Naive thymus-derived CD4-positive, alpha-beta T cell (primary cell): ENCODE data around the gene RBMS1. TPM values are rescaled to one million over a fixed set of nuclear protein-coding genes. Genes with fewer than 3 reads are reported as not detected.
A peak's percentile ranks its signal among the peaks of the same experiment; 100 is the strongest.

ENCODE experiments used
- ATAC-seq: fragments of 150-1000 bp; cut with Tn5 transposase; 2 replicates; pipeline ENCODE4 v1.10.0; 2021; ENCODE audit warnings: mild to moderate bottlenecking, moderate library complexity
- CTCF ChIA-PET: fragments of 350-600 bp; sonication (Branson Sonifier 250); formaldehyde crosslinking; loops from one replicate; lab custom pipeline; 2021; ENCODE audit warnings: antibody characterized with exemption; lab: Charles Lee
- POLR2A ChIA-PET: fragments of 350-600 bp; sonication (Branson Sonifier 250); formaldehyde crosslinking; loops from one replicate; lab custom pipeline; 2021; ENCODE audit warnings: antibody characterized with exemption, inconsistent platforms; lab: Charles Lee
- DNase-seq, 9 donors: peaks; one replicate each; pipeline versions ENCODE4 v3.0.0 to v3.0.0-alpha.2; 2020 to 2022; ENCODE audit warnings: mixed read lengths in 1 of 9
- H3K27ac ChIP-seq: one replicate; pipeline ENCODE4 v1.7.0; 2013; ENCODE audit warnings: mild to moderate bottlenecking, low read depth, low read length, moderate library complexity
- H3K27me3 ChIP-seq, 2 donors: one replicate each; pipeline ENCODE4 v1.7.0; 2013; ENCODE audit warnings: low read length in 2 of 2, mild to moderate bottlenecking in 2 of 2, moderate library complexity in 2 of 2; ENCODE audit not compliant: control insufficient read depth in 2 of 2, insufficient read depth in 2 of 2
- H3K36me3 ChIP-seq, 3 experiments: 1 replicate in 2 of 3; 2 replicates in 1 of 3; pipeline ENCODE4 v1.7.0; 2013; ENCODE audit warnings: low read length in 3 of 3, mild to moderate bottlenecking in 3 of 3, moderate library complexity in 1 of 3; ENCODE audit not compliant: insufficient read depth in 3 of 3, control insufficient read depth in 2 of 3
- H3K4me1 ChIP-seq, 2 donors: one replicate each; pipeline ENCODE4 v1.7.0; 2013; ENCODE audit warnings: low read length in 2 of 2, mild to moderate bottlenecking in 2 of 2, moderate library complexity in 1 of 2; ENCODE audit not compliant: control insufficient read depth in 2 of 2, insufficient read depth in 2 of 2
- H3K4me3 ChIP-seq: 2 replicates; pipeline ENCODE4 v1.7.0; 2013; ENCODE audit warnings: mild to moderate bottlenecking, low read length
- H3K9me3 ChIP-seq, 3 experiments: 1 replicate in 2 of 3; 2 replicates in 1 of 3; pipeline ENCODE4 v1.7.0; 2013; ENCODE audit warnings: low read length in 3 of 3; ENCODE audit not compliant: control insufficient read depth in 2 of 3
- H3K27ac Mint-ChIP-seq, 9 donors: one replicate each; pipeline ENCODE4 v1.8.0; 2020 to 2022; ENCODE audit warnings: mixed read lengths in 9 of 9, mild to moderate bottlenecking in 8 of 9, moderate library complexity in 5 of 9, inconsistent platforms in 2 of 9
- H3K27me3 Mint-ChIP-seq, 5 donors: one replicate each; pipeline ENCODE4 v1.8.0; 2021 to 2022; ENCODE audit warnings: mixed read lengths in 5 of 5, mild to moderate bottlenecking in 1 of 5
- H3K36me3 Mint-ChIP-seq, 5 donors: one replicate each; pipeline ENCODE4 v1.8.0; 2020 to 2022; ENCODE audit warnings: mixed read lengths in 5 of 5, mild to moderate bottlenecking in 3 of 5, inconsistent platforms in 1 of 5
- H3K4me1 Mint-ChIP-seq, 7 donors: one replicate each; pipeline ENCODE4 v1.8.0; 2020 to 2022; ENCODE audit warnings: mixed read lengths in 7 of 7, mild to moderate bottlenecking in 3 of 7, inconsistent platforms in 1 of 7
- H3K4me3 Mint-ChIP-seq, 10 donors: one replicate each; pipeline ENCODE4 v1.8.0; 2020 to 2022; ENCODE audit warnings: mild to moderate bottlenecking in 10 of 10, mixed read lengths in 10 of 10, moderate library complexity in 6 of 10, inconsistent platforms in 2 of 10
- H3K9me3 Mint-ChIP-seq, 11 donors: one replicate each; pipeline ENCODE4 v1.8.0; 2020 to 2022; ENCODE audit warnings: mixed read lengths in 11 of 11, mild to moderate bottlenecking in 4 of 11, inconsistent platforms in 1 of 11, moderate library complexity in 1 of 11
- intact Hi-C, 2 donors: fragments of 100-400 bp; cut with micrococcal nuclease; formaldehyde crosslinking; loops; one replicate each; pipeline ENCODE4 v1.15.1; 2023
- polyA plus RNA-seq, 2 donors: library from polyadenylated mRNA; unstranded; fragments of 300-500 nt; fragmentation: Illumina TruSeq; gene quantifications; one replicate each; pipeline ENCODE4 v1.2.3, GENCODE V29; 2021
- total RNA-seq, 6 experiments: library from RNA in 5 of 6; stranded (reverse) in 5 of 6; gene quantifications; 1 replicate in 5 of 6; 2 replicates in 1 of 6; pipeline ENCODE4 v1.2.3 and lab custom pipeline; 2021 to 2026

RBMS1 gene
- total and polyA plus RNA-seq, 7 experiments from 2014 or later: 74.4 to 137 (median 119) TPM

- H3K4me1 Mint-ChIP-seq: peaks cover 9 to 42% (median 25%) of the 10 kb centered on the region in 7 donors
- ATAC-seq (no peak), DNase-seq (no peak)
- H3K36me3 ChIP-seq: no peaks in the 10 kb centered on the region
- no peak overlapping the region for H3K27ac ChIP-seq
- POLR2A ChIA-PET: no interaction called here
- peaks cover 0 to 1% (median 0%) of the 10 kb centered on the region in 11 donors for H3K9me3 Mint-ChIP-seq
- CTCF ChIA-PET: no interaction called here
- no peaks in the 10 kb centered on the region for H3K27me3 Mint-ChIP-seq
- peaks cover 0 to 2% (median 0%) of the 10 kb centered on the region in 5 donors for H3K36me3 Mint-ChIP-seq
- no peak overlapping the region for H3K4me3 ChIP-seq
- H3K27ac Mint-ChIP-seq: peak overlapping the region; percentile 9 to 81 (median 68)
- no peaks in the 10 kb centered on the region for H3K27me3 ChIP-seq
- intact Hi-C loops: loop anchor here (1.0 kb wide), 2 partner anchors 11 to 12 kb away; no protein-coding TSS in a partner anchor
- peak overlapping the region in 9 of 10 donors; percentile 15 to 83 (median 54) for H3K4me3 Mint-ChIP-seq
- H3K4me1 ChIP-seq: peaks cover 12% of the 10 kb centered on the region in 2 donors
- H3K9me3 ChIP-seq: no peaks in the 10 kb centered on the region
Observed at GRCh38 chr2:160506371-160507045, 12.9 kb upstream of the RBMS1 start.

DNA sequence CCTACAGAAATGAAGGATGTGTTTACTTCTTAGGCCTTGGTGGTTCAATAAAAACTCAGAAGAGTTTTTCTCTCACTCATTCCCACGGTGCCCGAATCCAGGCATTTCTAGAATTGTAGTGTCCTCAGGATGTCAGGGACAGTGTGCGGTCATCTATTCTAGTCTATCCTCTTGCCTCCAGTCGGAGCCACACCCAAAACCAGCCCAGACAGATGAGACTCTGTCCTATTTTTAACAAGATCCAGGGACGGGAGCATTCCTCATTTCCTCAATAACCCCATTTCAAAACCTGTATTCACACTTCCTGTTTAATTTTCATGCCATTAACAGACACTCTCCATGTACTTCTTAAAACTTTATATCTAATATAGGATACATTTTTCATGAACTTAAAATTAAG is 11.6 kb upstream of the RBMS1 start:
- CTCF ChIA-PET: no interaction called here
- peaks cover 9 to 42% (median 25%) of the 10 kb centered on the region in 7 donors for H3K4me1 Mint-ChIP-seq
- Histone ChIP-seq H3K27ac (no peak overlapping the region), H3K4me1 (peaks cover 12% of the 10 kb centered on the region in 2 donors), H3K27me3 (no peaks in the 10 kb centered on the region), H3K9me3 (no peaks in the 10 kb centered on the region), H3K4me3 (no peak overlapping the region), H3K36me3 (no peaks in the 10 kb centered on the region)
- H3K9me3 Mint-ChIP-seq: peaks cover 0 to 1% (median 0%) of the 10 kb centered on the region in 11 donors
- no peaks in the 10 kb centered on the region for H3K27me3 Mint-ChIP-seq
- no peak for DNase-seq
- no peak for ATAC-seq
- H3K27ac Mint-ChIP-seq: peak overlapping the region in 1 of 9 donors; percentile 26
- peaks cover 0 to 2% (median 0%) of the 10 kb centered on the region in 5 donors for H3K36me3 Mint-ChIP-seq
- POLR2A ChIA-PET: interaction anchor here (0.6 to 2.2 kb wide), 2 partner anchors 12 to 50 kb away, joined by 3 to 7 read pairs; partner anchors contain the start of gene RBMS1
- intact Hi-C loops: no loop called here
- H3K4me3 Mint-ChIP-seq: no peak overlapping the region

DNA sequence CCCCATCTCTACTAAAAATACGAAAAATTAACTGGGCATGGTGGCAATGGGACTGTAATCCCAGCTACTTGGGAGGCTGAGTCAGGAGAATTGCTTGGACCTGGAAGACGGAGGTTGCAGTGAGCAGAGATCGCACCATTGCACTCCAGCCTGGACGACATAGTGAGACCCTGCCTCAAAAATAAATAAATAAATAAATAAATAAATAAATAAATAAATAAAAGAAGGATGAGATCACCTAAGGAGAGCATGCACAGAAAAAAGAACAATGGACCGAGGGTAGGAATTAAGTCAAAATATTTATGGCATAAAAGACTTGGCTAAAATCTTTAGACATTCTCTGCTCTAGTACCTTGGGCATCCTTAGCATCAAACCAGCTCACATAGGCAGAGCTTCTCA is 8.9 kb upstream of the RBMS1 start:
- no peak overlapping the region for H3K4me3 ChIP-seq
- ChIA-PET CTCF (interaction anchor here (1.3 kb wide), 1 partner anchor 73 kb away, joined by 3 read pairs; no protein-coding TSS in a partner anchor), POLR2A (interaction anchor here (0.6 kb wide), 1 partner anchor 28 kb away, joined by 6 read pairs; no protein-coding TSS in a partner anchor)
- DNase-seq (no peak), ATAC-seq (no peak)
- peaks cover 11 to 12% of the 10 kb centered on the region in 2 donors for H3K4me1 ChIP-seq
- no peak overlapping the region for H3K27ac ChIP-seq
- intact Hi-C loops: no loop called here
- Mint-ChIP-seq H3K27ac (no peak overlapping the region), H3K4me1 (peaks cover 11 to 43% (median 21%) of the 10 kb centered on the region in 7 donors), H3K36me3 (peaks cover 0 to 6% (median 0%) of the 10 kb centered on the region in 5 donors), H3K27me3 (no peaks in the 10 kb centered on the region), H3K4me3 (no peak overlapping the region), H3K9me3 (peaks cover 0 to 5% (median 0%) of the 10 kb centered on the region in 11 donors)
- H3K36me3 ChIP-seq: no peaks in the 10 kb centered on the region
- H3K9me3 ChIP-seq: no peaks in the 10 kb centered on the region
- H3K27me3 ChIP-seq: no peaks in the 10 kb centered on the region

DNA sequence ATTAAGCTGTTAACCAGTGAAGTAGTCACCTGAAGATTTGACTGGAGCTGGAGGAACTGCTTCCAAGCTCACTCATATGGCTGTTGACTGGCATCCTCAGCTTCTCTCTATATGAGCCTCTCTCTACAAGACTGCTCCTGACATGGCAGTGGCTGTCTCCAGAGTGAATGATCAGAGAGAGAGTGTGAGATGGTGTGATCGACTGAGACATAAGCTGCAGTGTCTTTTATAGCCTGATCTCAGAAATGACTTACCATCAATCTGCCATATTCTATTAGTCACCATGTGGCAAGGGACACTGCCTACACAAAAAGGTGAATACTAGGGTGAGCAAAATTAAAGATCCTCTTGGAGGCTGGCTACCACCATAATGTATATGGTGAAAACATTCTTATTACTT is 7.8 kb upstream of the RBMS1 start:
- CTCF ChIA-PET: no interaction called here
- DNase-seq: no peak

GRCh38 chr2:160499865-160500264 is 6.3 kb upstream of the RBMS1 start:
- peaks cover 0 to 5% (median 0%) of the 10 kb centered on the region in 11 donors for H3K9me3 Mint-ChIP-seq
- Histone ChIP-seq H3K27ac (no peak overlapping the region), H3K4me1 (no peaks in the 10 kb centered on the region), H3K9me3 (no peaks in the 10 kb centered on the region), H3K4me3 (no peak overlapping the region), H3K27me3 (no peaks in the 10 kb centered on the region), H3K36me3 (no peaks in the 10 kb centered on the region)
- CTCF ChIA-PET: no interaction called here
- no peak for DNase-seq
- peaks cover 6 to 37% (median 14%) of the 10 kb centered on the region in 7 donors for H3K4me1 Mint-ChIP-seq
- H3K4me3 Mint-ChIP-seq: no peak overlapping the region
- ATAC-seq: no peak
- intact Hi-C loops: loop anchor here (10.0 kb wide), 3 partner anchors 495 to 1845 kb away; partner anchors contain the start of genes GCA (in 1 of the 2) and TANK (in 1 of the 2)
- H3K27me3 Mint-ChIP-seq: peaks cover 0 to 9% (median 0%) of the 10 kb centered on the region in 5 donors
- POLR2A ChIA-PET: interaction anchor here (0.6 to 0.7 kb wide), 2 partner anchors 8 to 585 kb away, joined by 3 read pairs; no protein-coding TSS in a partner anchor
- H3K36me3 Mint-ChIP-seq: peaks cover 0 to 4% (median 0%) of the 10 kb centered on the region in 5 donors
- no peak overlapping the region for H3K27ac Mint-ChIP-seq

More for the DNA sequence above, 7.8 kb upstream of the RBMS1 start:
- Mint-ChIP-seq H3K4me1 (peaks cover 6 to 40% (median 15%) of the 10 kb centered on the region in 7 donors), H3K27me3 (peaks cover 0 to 1% (median 0%) of the 10 kb centered on the region in 5 donors), H3K27ac (no peak overlapping the region), H3K4me3 (no peak overlapping the region), H3K9me3 (peaks cover 0 to 5% (median 0%) of the 10 kb centered on the region in 11 donors), H3K36me3 (peaks cover 0 to 5% (median 0%) of the 10 kb centered on the region in 5 donors)
- no peak overlapping the region for H3K27ac ChIP-seq
- H3K4me1 ChIP-seq: peaks cover under 1 to 3% of the 10 kb centered on the region in 2 donors
- intact Hi-C loops: no loop called here
- H3K36me3 ChIP-seq: no peaks in the 10 kb centered on the region
- H3K27me3 ChIP-seq: no peaks in the 10 kb centered on the region
- no peaks in the 10 kb centered on the region for H3K9me3 ChIP-seq
- no peak overlapping the region for H3K4me3 ChIP-seq
- ATAC-seq: no peak
- POLR2A ChIA-PET: interaction anchor here (0.6 kb wide), 1 partner anchor 1113 kb away, joined by 3 read pairs; no protein-coding TSS in a partner anchor

DNA sequence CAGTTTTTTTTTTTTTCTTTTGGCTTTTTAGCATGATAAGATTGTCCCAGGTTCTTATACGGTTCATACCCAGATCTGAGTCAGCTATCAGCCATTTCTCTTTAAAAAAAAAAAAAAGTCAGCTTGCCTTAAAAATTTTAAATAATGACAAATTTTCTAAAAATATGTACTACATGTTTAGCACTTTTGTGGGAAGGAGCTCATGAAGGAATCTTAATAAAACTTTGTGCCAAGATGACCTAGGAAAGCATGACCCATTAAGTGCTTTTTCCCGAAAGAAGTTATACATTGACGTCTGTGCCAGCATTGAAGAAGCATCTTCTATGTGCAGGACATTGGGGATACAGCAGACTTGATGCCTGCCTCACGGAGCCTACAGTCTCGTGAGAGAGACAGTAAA is 4.5 kb upstream of the RBMS1 start:
- Histone ChIP-seq H3K36me3 (peaks cover 0 to 5% (median 0%) of the 10 kb centered on the region in 3 experiments), H3K27me3 (no peaks in the 10 kb centered on the region), H3K4me3 (no peak overlapping the region), H3K27ac (no peak overlapping the region), H3K9me3 (no peaks in the 10 kb centered on the region), H3K4me1 (no peaks in the 10 kb centered on the region)
- peaks cover 0 to 5% (median 0%) of the 10 kb centered on the region in 11 donors for H3K9me3 Mint-ChIP-seq
- no peak overlapping the region for H3K4me3 Mint-ChIP-seq
- ChIA-PET POLR2A (no interaction called here), CTCF (interaction anchor here (1.0 kb wide), 1 partner anchor 145 kb away, joined by 6 read pairs; no protein-coding TSS in a partner anchor)
- peaks cover 6 to 37% (median 20%) of the 10 kb centered on the region in 7 donors for H3K4me1 Mint-ChIP-seq
- intact Hi-C loops: loop anchor here (10.0 kb wide), 3 partner anchors 497 to 1847 kb away; partner anchors contain the start of genes GCA (in 1 of the 2) and TANK (in 1 of the 2)
- H3K36me3 Mint-ChIP-seq: peaks cover 0 to 4% (median 0%) of the 10 kb centered on the region in 5 donors
- peaks cover 0 to 12% (median 0%) of the 10 kb centered on the region in 5 donors for H3K27me3 Mint-ChIP-seq
- ATAC-seq (no peak), DNase-seq (no peak)
- H3K27ac Mint-ChIP-seq: peak overlapping the region in 1 of 9 donors; percentile 18
